SK-N-SH (cell line): Measurements from ENCODE around the gene MINDY3. TPM values are rescaled to one million over a fixed set of nuclear protein-coding genes. Genes with fewer than 3 reads are reported as not detected.
A peak's percentile ranks its signal among the peaks of the same experiment; 100 is the strongest.

ENCODE experiments used
- CTCF ChIA-PET: fragments of 300-600, 350-600 bp; formaldehyde crosslinking; extraction: SDS; loops from one replicate; lab custom pipeline; 2021; lab: Yijun Ruan, JAX
- POLR2A ChIA-PET: fragments of 350-600 bp; sonication (Branson Sonifier 250); formaldehyde crosslinking; extraction: SDS; loops from one replicate; lab custom pipeline; 2020; ENCODE audit warnings: antibody characterized with exemption, inconsistent platforms; lab: Yijun Ruan, JAX
- DNase-seq: peaks from one replicate; pipeline ENCODE4 v3.0.0; 2012
- H2AFZ ChIP-seq: fragments of 200-600 bp; sonication (generic); 2 replicates; pipeline ENCODE4 v1.8.1; 2016; ENCODE audit warnings: antibody characterized with exemption, mild to moderate bottlenecking, low read depth
- H3F3A ChIP-seq: fragments of 200-600 bp; sonication (generic); replicated peaks from 2 replicates; pipeline ENCODE3; 2016; ENCODE audit warnings: antibody characterized with exemption, mild to moderate bottlenecking; ENCODE audit not compliant: insufficient read depth
- H3K27ac ChIP-seq, 2 experiments: fragments of 200-500 bp in 1 of 2; fragments of 200-600 bp in 1 of 2; sonication (Bioruptor generic) in 1 of 2; sonication (generic), shearing (Covaris generic) in 1 of 2; 2 replicates each; pipeline versions ENCODE4 v1.5.1 to v1.6.1; 2014 to 2016; ENCODE audit warnings: low read depth in 2 of 2, inconsistent platforms in 1 of 2, low read length in 1 of 2, mild to moderate bottlenecking in 1 of 2, mixed read lengths in 1 of 2
- H3K27me3 ChIP-seq: fragments of 200-600 bp; sonication (generic), shearing (Covaris generic); 2 replicates; pipeline ENCODE4 v1.6.1; 2016; ENCODE audit warnings: mixed run types; ENCODE audit not compliant: insufficient read depth
- H3K36me3 ChIP-seq, 2 experiments: fragments of 200-500 bp in 1 of 2; fragments of 200-600 bp in 1 of 2; sonication (Bioruptor generic) in 1 of 2; sonication (generic) in 1 of 2; replicated peaks in 1 of 2; 2 replicates each; pipeline versions ENCODE3 to v1.5.1; 2014 to 2016; ENCODE audit warnings: low read length in 1 of 2, mild to moderate bottlenecking in 1 of 2; ENCODE audit not compliant: insufficient read depth in 2 of 2, control insufficient read depth in 1 of 2
- H3K4me1 ChIP-seq, 2 experiments: fragments of 200-500 bp in 1 of 2; fragments of 200-600 bp in 1 of 2; sonication (Bioruptor generic) in 1 of 2; sonication (generic), shearing (Covaris generic) in 1 of 2; 2 replicates each; pipeline versions ENCODE4 v1.5.1 to v1.6.1; 2014 to 2016; ENCODE audit warnings: low read depth in 1 of 2, low read length in 1 of 2, mixed run types in 1 of 2; ENCODE audit not compliant: insufficient read depth in 2 of 2, control insufficient read depth in 1 of 2
- H3K4me2 ChIP-seq: fragments of 200-600 bp; sonication (generic), shearing (Covaris generic); 2 replicates; pipeline ENCODE4 v1.6.1; 2017; ENCODE audit warnings: mixed run types
- H3K4me3 ChIP-seq, 2 experiments: fragments of 200-500 bp in 1 of 2; fragments of 200-600 bp in 1 of 2; sonication (Bioruptor generic) in 1 of 2; sonication (generic), shearing (Covaris generic) in 1 of 2; 2 replicates each; pipeline versions ENCODE4 v1.5.1 to v1.8.1; 2014 to 2016; ENCODE audit warnings: low read depth in 2 of 2, inconsistent platforms in 1 of 2, low read length in 1 of 2, mild to moderate bottlenecking in 1 of 2, mixed read lengths in 1 of 2, moderate library complexity in 1 of 2
- H3K79me2 ChIP-seq: fragments of 200-600 bp; sonication (generic); 2 replicates; pipeline ENCODE4 v1.8.1; 2017; ENCODE audit warnings: mild to moderate bottlenecking; ENCODE audit not compliant: insufficient read depth
- H3K9ac ChIP-seq: fragments of 200-600 bp; sonication (generic); 2 replicates; pipeline ENCODE4 v1.6.1; 2017; ENCODE audit warnings: mixed run types
- H3K9me2 ChIP-seq: fragments of 200-600 bp; sonication (generic); 2 replicates; pipeline ENCODE4 v1.6.1; 2017; ENCODE audit warnings: mixed run types
- H3K9me3 ChIP-seq: fragments of 200-600 bp; sonication (generic); 2 replicates; pipeline ENCODE4 v1.6.1; 2017; ENCODE audit warnings: mixed run types, mild to moderate bottlenecking, moderate library complexity
- H4K20me1 ChIP-seq: fragments of 200-600 bp; sonication (generic); 2 replicates; pipeline ENCODE4 v1.6.1; 2017; ENCODE audit warnings: mild to moderate bottlenecking, mixed run types; ENCODE audit not compliant: insufficient read depth
- CTCF ChIP-seq: fragments of 200-600 bp; sonication (generic); IDR thresholded peaks from 2 replicates; pipeline ENCODE4 v1.6.1; 2017; ENCODE audit warnings: antibody characterized with exemption, mild to moderate bottlenecking, moderate library complexity
- ELF1 ChIP-seq: IDR thresholded peaks from 2 replicates; pipeline ENCODE4 v1.4.0; 2012
- GATA2 ChIP-seq: sonication (generic); formaldehyde crosslinking; IDR thresholded peaks from 2 replicates; pipeline ENCODE4 v1.5.0; 2020; ENCODE audit warnings: mild to moderate bottlenecking, missing genetic modification reagents
- JUND ChIP-seq: IDR thresholded peaks from 2 replicates; pipeline ENCODE4 v1.4.0; 2012
- MAX ChIP-seq: IDR thresholded peaks from 2 replicates; pipeline ENCODE4 v1.4.0; 2012; ENCODE audit warnings: low read depth
- MEF2A ChIP-seq: IDR thresholded peaks from 2 replicates; pipeline ENCODE4 v1.4.0; 2012; ENCODE audit warnings: low read depth, borderline replicate concordance
- MXI1 ChIP-seq: IDR thresholded peaks from 2 replicates; pipeline ENCODE4 v1.6.1; 2012; ENCODE audit warnings: mild to moderate bottlenecking, low read depth, low read length, improper control_type of control experiment
- NRF1 ChIP-seq: IDR thresholded peaks from 2 replicates; pipeline ENCODE4 v1.6.1; 2012; ENCODE audit warnings: low read depth, mild to moderate bottlenecking, low read length
- PBX3 ChIP-seq: IDR thresholded peaks from 2 replicates; pipeline ENCODE4; 2012
- RAD21 ChIP-seq: IDR thresholded peaks from 2 replicates; pipeline ENCODE4 v1.6.1; 2012; ENCODE audit warnings: mild to moderate bottlenecking, low read length
- RXRA ChIP-seq: IDR thresholded peaks from 2 replicates; pipeline ENCODE4 v1.4.0; 2012; ENCODE audit warnings: low read depth, mild to moderate bottlenecking, borderline replicate concordance
- SIN3A ChIP-seq: IDR thresholded peaks from 2 replicates; pipeline ENCODE4 v1.6.1; 2012; ENCODE audit warnings: low read depth, mild to moderate bottlenecking, low read length, moderate library complexity, borderline replicate concordance
- TAF1 ChIP-seq: IDR thresholded peaks from 2 replicates; pipeline ENCODE4 v1.6.1; 2012; ENCODE audit warnings: low read depth, mild to moderate bottlenecking, low read length, moderate library complexity, borderline replicate concordance
- USF2 ChIP-seq: fragments of 150-350 bp; IDR thresholded peaks from 2 replicates; pipeline ENCODE4 v1.6.1; 2017; ENCODE audit warnings: antibody characterized with exemption, low read length, low read depth, borderline replicate concordance
- YY1 ChIP-seq: IDR thresholded peaks from 2 replicates; pipeline ENCODE4 v1.4.0; 2012; ENCODE audit warnings: low read depth, mild to moderate bottlenecking
- ZBTB33 ChIP-seq: IDR thresholded peaks from 2 replicates; pipeline ENCODE4 v1.4.0; 2012; ENCODE audit warnings: low read depth, borderline replicate concordance
- WGBS: methylation state at CpG from one replicate; pipeline ENCODE4 v1.1.6; 2017; ENCODE audit warnings: low lambda C conversion rate; 5-methylcytosine and 5-hydroxymethylcytosine counted together
- polyA plus RNA-seq, 3 experiments: library from polyadenylated mRNA; depleted of rRNA; stranded (reverse); fragments of >200 nt; gene quantifications; 2 replicates each; pipeline ENCODE4 v1.2.3, GENCODE V29; 2012

MINDY3 gene
- polyA plus RNA-seq, 1 of the 3 experiments (the other 2 are of a cell fraction), result 9.5 TPM

- Histone ChIP-seq H3F3A (no peaks in the 10 kb centered on the region), H3K4me1 (no peaks in the 10 kb centered on the region), H3K27me3 (no peaks in the 10 kb centered on the region), H4K20me1 (no peaks in the 10 kb centered on the region), H3K9ac (no peak overlapping the region), H3K4me2 (no peak overlapping the region), H3K9me2 (no peaks in the 10 kb centered on the region), H3K79me2 (no peaks in the 10 kb centered on the region), H3K36me3 (peaks cover 16 to 45% of the 10 kb centered on the region in 2 experiments), H3K27ac (no peak overlapping the region), H3K4me3 (no peak overlapping the region), H2AFZ (no peak overlapping the region), H3K9me3 (no peaks in the 10 kb centered on the region)
- ChIA-PET POLR2A (no interaction called here), CTCF (no interaction called here)
- 94% methylated on average over 1 of the region's 1 CpG for WGBS
- TF ChIP-seq JUND, result no peak
- no peak for TF ChIP-seq TAF1
- TF ChIP-seq YY1, result no peak
- no peak for TF ChIP-seq MAX
- TF ChIP-seq PBX3, result no peak
- peak; percentile 52 for TF ChIP-seq RAD21
- no peak for TF ChIP-seq RXRA
- no peak for TF ChIP-seq NRF1
- no peak for TF ChIP-seq MEF2A
- no peak for TF ChIP-seq SIN3A
- TF ChIP-seq ZBTB33, result no peak
- TF ChIP-seq USF2, result no peak
- no peak for TF ChIP-seq MXI1
- TF ChIP-seq CTCF, result peak; percentile 63
- TF ChIP-seq GATA2 (CRISPR knock-in tag), result no peak
- no peak for TF ChIP-seq ELF1
- peak; percentile 2 for DNase-seq
These were observed 35.8 kb downstream of the MINDY3 start for GRCh38 chr10:15824498-15824897.
